ENCODE measurements around the gene ADORA2A. TPM values are rescaled to one million over a fixed set of nuclear protein-coding genes. Genes with fewer than 3 reads are reported as not detected.

ADORA2A gene
- total and polyA plus RNA-seq, 2 of the 13 experiments (the other 11 are each of a cell fraction or from before 2014, with no cell fraction given), result 3.3 to 5.0 TPM

GRCh38 chr22:24406322-24407277, 20.8 kb upstream of the ADORA2A start:
- ATAC-seq (no peak), FAIRE-seq (no peak), DNase-seq (ENCODE audit: low spot score) (no peak)
- POLR2A ChIA-PET, result interaction anchor here (0.8 kb wide), 1 partner anchor 135 kb away, joined by 3 read pairs; no protein-coding TSS in a partner anchor
- CTCF ChIA-PET (ENCODE audit: low intra/inter-chr PET ratio, low total read pairs), result no interaction called here
- H3K4me3 ChIP-seq (replicated peaks in 1 of 3; ENCODE audit: insufficient read depth in 1 of 3, low read depth in 2 of 3, low read length in 3 of 3), result no peak overlapping the region
- no peaks in the 10 kb centered on the region for H4K20me1 ChIP-seq (ENCODE audit: insufficient read depth, low read length)
- H3K9ac ChIP-seq (ENCODE audit: insufficient read depth, low read depth, low read length), result no peak overlapping the region
- no peak overlapping the region for H3K27ac ChIP-seq (ENCODE audit: extremely low read length, insufficient read depth, low read length)
- no peaks in the 10 kb centered on the region for H3K9me3 ChIP-seq (ENCODE audit: low read length)
- intact Hi-C loops (cut with micrococcal nuclease; ENCODE audit: unreplicated experiment), result no loop called here
- H3K79me2 ChIP-seq (ENCODE audit: insufficient read depth, low read length), result no peaks in the 10 kb centered on the region
- no peaks in the 10 kb centered on the region for H3K4me1 ChIP-seq (ENCODE audit: insufficient read depth, low read length)
- H3K4me2 ChIP-seq (ENCODE audit: low read depth, low read length), result no peak overlapping the region
- TF ChIP-seq SMAD9 (CRISPR knock-in tag; IDR thresholded peaks at IDR 0.05) (no peak), AGO2 (optimal IDR thresholded peaks at IDR 0.05; ENCODE audit: low read depth, low read length) (peak; percentile 23)
- in situ Hi-C loops (cut with HindIII; ENCODE audit: extremely low pct_ligation_motif_present, low pct_unique_long_range_greater_than_20kb), result no loop called here
- WGBS (ENCODE audit: low lambda C conversion rate), result 95% methylated on average over 16 of the region's 19 CpGs
- no TSS peak for BruUV-seq (replicated peaks)
- H3K36me3 ChIP-seq (replicated peaks in 1 of 2; ENCODE audit: control insufficient read depth in 1 of 2, insufficient read depth in 2 of 2, low read length in 2 of 2), result peaks cover 16 to 54% of the 10 kb centered on the region in 2 experiments
- H3K27me3 ChIP-seq (ENCODE audit: control insufficient read depth in 1 of 2, insufficient read depth in 2 of 2, low read length in 2 of 2), result no peaks in the 10 kb centered on the region
- H2AFZ ChIP-seq (ENCODE audit: low read length), result no peak overlapping the region

GRCh38 chr22:24407278-24407665, 20.1 kb upstream of the ADORA2A start:
- intact Hi-C loops (cut with micrococcal nuclease; ENCODE audit: unreplicated experiment) (no loop called here), in situ Hi-C loops (cut with HindIII; ENCODE audit: extremely low pct_ligation_motif_present, low pct_unique_long_range_greater_than_20kb) (no loop called here)
- no peak overlapping the region for H3K9ac ChIP-seq (ENCODE audit: insufficient read depth, low read depth, low read length)

More at GRCh38 chr22:24407278-24407665, 20.1 kb upstream of the ADORA2A start:
- ATAC-seq, result no peak
- no peak overlapping the region for H3K27ac ChIP-seq (ENCODE audit: extremely low read length, insufficient read depth, low read length)
- no peaks in the 10 kb centered on the region for H3K79me2 ChIP-seq (ENCODE audit: insufficient read depth, low read length)
- no peaks in the 10 kb centered on the region for H3K27me3 ChIP-seq (ENCODE audit: control insufficient read depth in 1 of 2, insufficient read depth in 2 of 2, low read length in 2 of 2)
- H4K20me1 ChIP-seq (ENCODE audit: insufficient read depth, low read length), result no peaks in the 10 kb centered on the region
- 90% methylated on average over 11 of the region's 15 CpGs for WGBS (ENCODE audit: low lambda C conversion rate)
- ChIA-PET CTCF (ENCODE audit: low intra/inter-chr PET ratio, low total read pairs) (no interaction called here), POLR2A (no interaction called here)
- no peaks in the 10 kb centered on the region for H3K9me3 ChIP-seq (ENCODE audit: low read length)
- no TSS peak for BruUV-seq (replicated peaks)
- no peak overlapping the region for H2AFZ ChIP-seq (ENCODE audit: low read length)
- no peak overlapping the region for H3K4me2 ChIP-seq (ENCODE audit: low read depth, low read length)
- H3K4me1 ChIP-seq (ENCODE audit: insufficient read depth, low read length), result no peaks in the 10 kb centered on the region
- FAIRE-seq, result no peak
- DNase-seq (ENCODE audit: low spot score), result no peak
- TF ChIP-seq ZNF572 (CRISPR knock-in tag; IDR thresholded peaks at IDR 0.05) (no peak), MYC (CRISPR knock-in tag; IDR thresholded peaks at IDR 0.05; ENCODE audit: borderline replicate concordance) (no peak), PHF21A (CRISPR knock-in tag; IDR thresholded peaks at IDR 0.05) (no peak), TAF15 (IDR thresholded peaks at IDR 0.05; ENCODE audit: low read depth, low read length, poor library complexity, severe bottlenecking) (no peak)
- H3K36me3 ChIP-seq (replicated peaks in 1 of 2; ENCODE audit: control insufficient read depth in 1 of 2, insufficient read depth in 2 of 2, low read length in 2 of 2), result peaks cover 16 to 56% of the 10 kb centered on the region in 2 experiments
- no peak overlapping the region for H3K4me3 ChIP-seq (replicated peaks in 1 of 3; ENCODE audit: insufficient read depth in 1 of 3, low read depth in 2 of 3, low read length in 3 of 3)

Data from HepG2 (cell line).